Central memory CD4-positive, alpha-beta T cell (primary cell): ENCODE data around the gene CCNY.

Experiments
- DNase-seq: peaks from one replicate; pipeline ENCODE4 v3.0.0; 2022

The CCNY gene

GRCh38 chr10:35458500-35459448, 122.5 kb downstream of the CCNY start:
- no peak for DNase-seq

- DNase-seq: no peak
These were observed 123.1 kb downstream of the CCNY start for GRCh38 chr10:35459449-35459847.

DNA sequence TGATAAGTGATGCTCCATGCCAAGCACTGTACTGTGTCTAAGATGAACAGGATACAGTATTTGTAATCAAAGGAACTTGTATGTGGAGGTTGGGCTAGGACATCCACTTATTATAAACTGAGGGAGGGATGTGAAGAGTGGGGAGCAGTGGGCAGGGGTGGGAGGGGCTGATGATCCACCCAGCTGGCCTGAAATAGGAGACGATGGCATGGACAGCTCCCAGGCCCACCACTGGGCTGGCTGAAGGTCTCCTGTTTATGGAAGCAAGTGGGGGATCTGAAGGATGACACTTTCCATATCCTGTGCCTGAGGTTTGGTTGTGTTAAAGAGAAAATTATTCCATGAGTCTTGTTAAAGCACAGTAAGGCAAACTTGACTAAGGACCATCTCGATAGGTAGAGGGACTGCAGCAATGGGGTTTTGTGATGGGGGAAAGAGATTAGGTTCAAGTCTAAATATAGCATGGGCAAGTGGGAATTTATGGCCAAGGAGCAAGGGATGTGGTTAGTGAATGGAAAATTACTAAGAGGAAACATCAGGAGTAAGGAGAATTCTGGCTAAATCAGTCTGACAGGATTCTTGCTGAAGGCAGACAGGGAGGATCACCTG, 124.6 kb downstream of the CCNY start:
- no peak for DNase-seq

GRCh38 chr10:35462491-35462934, 126.2 kb downstream of the CCNY start:
- DNase-seq: no peak

GRCh38 chr10:35463105-35463867, 127.0 kb downstream of the CCNY start:
- no peak for DNase-seq

DNA sequence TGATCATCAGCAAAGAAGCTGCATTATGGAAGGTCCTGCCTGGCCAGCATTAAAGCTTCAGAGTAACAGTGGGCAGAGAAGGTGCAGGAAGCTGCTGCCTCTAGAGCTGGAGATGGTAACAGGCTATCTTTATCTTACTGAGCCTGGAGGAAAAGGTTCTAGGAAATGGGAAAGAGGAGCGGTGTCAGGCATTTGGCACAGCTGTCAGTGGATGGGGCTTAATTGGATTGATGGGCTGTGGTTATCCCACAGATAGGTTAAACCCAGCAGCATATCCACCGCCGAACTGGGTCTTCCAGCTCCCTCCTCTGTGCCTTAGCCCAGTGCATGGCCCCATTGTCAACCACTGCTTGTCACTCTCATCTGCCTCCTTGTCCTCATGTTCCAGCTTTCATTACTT, 127.6 kb downstream of the CCNY start:
- no peak for DNase-seq

GRCh38 chr10:35464825-35465456, 128.6 kb downstream of the CCNY start:
- no peak for DNase-seq

DNA sequence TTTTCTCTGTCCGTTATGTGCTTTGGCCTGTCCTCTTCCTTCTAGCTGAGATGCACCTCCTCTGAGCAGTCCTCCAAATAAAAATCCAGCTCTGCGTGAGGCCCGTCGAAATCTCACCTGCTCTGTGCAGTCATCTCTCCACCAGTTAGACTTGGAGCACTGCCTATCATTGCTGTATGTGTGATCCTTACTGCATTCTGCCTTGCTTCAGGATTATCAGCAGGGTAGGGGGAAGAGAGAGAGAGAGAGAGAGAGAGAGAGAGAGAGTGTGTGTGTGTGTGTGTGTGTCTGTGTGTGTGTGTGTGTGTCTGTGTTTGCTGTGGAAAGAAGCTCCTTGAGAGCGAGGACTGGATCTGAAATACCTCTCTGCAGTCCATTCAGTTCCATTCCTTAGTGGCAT, 129.4 kb downstream of the CCNY start:
- DNase-seq: no peak

DNA sequence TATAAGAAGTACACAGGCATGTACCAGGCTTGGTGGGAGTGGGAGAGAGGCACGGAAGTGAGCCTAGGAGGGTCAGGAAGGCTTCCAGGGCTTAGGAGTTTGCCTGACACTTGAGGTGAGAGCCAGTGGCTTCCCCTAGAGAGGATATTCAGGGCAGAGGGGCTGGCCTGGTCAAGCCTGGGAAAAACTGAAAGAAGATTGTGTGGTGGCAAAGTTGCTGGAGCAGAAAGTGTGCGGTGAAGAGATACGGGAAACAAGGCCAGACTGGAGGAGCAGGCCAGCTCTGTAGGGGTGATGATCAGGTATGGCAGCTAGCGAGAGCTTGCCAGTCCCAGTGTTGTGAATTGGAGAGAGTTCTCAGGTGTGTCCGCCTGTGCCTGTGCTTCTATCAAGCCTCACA, 129.9 kb downstream of the CCNY start:
- DNase-seq: no peak

DNA sequence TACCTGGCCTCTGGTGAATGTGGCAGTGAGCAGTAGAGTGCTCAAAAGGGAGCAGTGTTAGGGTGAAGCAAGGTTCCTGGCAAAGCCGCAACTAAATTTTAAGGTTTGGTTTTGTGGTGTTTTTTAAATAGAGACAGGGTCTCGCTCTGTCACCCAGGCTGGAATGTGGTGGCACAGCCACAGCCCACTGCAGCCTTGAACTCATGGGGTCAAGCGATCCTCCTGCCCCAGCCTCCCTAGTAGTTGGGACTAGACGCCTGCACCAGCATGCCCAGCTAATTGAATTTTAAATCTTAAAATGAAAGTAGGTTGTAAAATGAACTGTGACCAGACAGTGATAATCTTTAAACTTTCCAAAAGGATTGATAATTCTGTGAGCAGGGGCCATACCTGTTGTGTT, 130.4 kb downstream of the CCNY start:
- no peak for DNase-seq

DNA sequence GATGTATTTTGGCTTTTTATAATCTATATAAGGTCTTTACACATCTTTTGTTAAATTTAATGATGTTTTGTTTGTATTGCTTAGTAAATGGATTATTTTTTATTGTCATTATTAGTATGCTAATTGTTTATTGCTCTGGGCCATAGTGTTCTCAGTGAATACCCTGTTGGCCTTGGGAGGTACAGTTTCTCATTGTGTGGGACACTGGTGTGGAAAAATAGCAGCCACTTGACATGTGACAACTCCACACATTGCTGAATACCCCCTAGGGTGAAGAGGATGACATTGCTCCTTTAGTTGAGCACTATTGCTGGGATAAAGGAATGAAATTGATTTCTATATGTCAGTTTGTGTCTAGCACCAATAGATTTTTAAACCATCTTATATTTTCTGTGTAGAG, 130.9 kb downstream of the CCNY start:
- DNase-seq: no peak

DNA sequence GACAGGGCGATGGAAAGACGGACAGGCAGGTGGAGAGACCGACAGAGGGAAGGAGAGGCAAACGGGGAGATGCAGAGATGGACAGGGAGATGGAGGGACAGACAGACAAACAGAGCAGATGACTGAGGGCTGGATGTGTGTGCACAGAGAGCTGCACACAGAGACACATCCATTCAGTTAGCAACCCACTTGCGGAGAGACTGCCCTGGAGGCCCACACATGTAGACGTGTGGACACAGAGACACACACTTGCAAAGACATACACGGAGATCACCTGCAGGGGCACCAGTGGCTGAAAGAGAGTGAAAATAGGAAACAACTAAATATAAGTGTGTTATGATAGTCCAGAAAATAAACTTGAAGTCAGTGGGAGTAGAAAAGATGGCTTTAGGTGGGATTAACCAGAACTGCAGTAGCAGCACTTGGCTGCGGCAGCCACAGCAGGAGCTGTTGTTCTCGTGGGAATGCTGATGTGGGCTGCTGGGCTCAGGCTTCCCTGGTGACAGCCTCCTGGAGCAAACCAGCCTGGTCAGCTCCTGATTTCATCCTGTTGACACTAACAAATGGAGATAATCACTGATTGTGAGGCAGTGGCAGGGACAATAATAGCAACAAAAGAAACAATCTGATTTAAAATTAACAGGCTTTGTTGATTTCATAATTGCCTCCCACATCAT, 134.1 kb downstream of the CCNY start:
- no peak for DNase-seq

DNA sequence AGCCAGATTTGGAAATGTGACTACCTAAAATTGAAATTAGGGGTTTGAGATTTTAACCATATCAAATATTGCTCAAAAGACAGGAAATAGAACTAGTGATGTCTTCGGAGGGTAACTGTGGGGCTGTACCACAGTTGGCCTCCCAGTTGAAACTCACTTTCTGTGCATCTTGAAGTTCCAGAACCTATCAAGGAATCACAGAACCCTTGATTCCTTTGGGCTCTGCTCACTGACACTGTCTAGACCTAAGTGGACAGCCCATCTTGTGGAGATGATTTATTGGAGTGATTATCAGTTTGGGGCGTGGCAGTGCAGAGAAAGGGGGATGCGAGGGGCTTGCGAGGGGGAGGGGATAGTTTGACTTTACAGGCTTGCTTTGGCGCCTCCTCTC, 134.6 kb downstream of the CCNY start:
- no peak for DNase-seq

GRCh38 chr10:35471435-35471834, 135.1 kb downstream of the CCNY start:
- no peak for DNase-seq

- no peak for DNase-seq
These were observed 143.8 kb downstream of the CCNY start for GRCh38 chr10:35480142-35480541.

DNA sequence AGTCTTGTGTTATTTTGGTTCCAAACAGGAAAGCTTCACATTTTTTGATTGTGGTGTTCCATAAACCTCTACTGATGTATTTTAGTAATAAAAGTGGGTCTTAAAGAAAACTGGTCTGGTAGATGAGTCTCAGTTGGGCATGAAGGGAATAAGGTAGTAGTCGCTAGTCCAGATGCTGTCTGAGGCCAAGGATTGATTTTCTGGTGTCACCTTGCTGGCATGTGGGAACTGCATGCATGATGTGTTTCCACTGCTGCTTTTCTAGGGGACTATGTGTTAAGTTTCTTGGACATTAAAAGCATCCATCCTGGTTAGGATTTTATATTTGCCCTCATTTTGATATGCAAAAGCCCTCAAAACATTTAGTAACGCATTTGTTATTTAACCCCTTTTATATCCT, 145.1 kb downstream of the CCNY start:
- DNase-seq: no peak

GRCh38 chr10:35486297-35486990, 150.1 kb downstream of the CCNY start:
- DNase-seq: no peak

DNA sequence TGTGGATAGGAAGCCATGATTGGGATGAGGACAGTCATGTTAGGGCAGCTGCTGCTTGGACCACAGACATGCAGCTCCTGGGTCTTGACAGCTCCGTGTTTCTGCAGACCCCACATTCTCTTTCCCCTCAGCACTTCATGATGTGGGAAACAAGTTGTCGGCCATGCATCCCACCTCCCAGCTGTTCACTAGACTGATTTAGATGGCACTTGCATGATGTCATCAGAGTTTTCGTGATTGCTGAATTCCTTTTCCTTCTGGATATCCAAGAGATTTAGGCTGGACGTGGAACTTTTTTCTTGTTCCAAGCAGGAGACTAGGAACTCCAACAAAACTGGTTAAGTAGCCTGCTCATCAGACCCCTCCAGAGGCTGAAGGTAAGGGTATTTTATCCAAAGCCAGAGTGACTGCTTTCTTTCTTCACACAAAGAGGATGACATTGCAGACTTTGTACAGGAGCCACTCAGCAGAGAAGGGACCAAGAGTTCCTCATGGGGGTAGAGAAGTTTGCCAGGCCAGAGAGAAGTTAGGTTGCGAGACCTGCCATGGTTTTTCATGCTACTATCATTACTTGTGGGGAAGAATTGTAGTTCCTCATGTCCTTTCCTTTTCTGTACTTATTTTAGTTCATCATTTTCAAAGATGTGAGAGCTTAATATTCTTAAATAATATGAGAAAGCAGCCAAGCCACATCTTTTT, 151.2 kb downstream of the CCNY start:
- no peak for DNase-seq

DNA sequence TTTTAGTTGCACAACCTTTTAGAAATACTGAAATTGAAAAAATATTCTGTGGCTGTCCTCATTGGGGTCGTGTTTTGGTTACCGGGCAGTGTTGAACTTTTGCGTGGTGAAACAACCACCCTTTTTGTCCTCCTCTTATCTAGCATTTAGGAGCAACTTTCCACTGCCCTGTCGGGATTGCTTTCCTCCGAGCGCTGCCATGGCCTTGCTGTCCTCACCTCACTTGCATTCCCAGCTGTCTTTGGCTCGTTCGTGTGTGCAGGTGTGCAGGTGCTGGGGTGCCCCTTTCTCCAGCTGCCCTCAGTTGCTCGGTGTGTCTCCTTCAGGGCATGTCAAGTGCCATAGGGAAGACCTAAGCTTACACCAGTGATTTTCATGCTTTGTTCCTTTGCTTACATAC, 151.9 kb downstream of the CCNY start:
- no peak for DNase-seq

DNA sequence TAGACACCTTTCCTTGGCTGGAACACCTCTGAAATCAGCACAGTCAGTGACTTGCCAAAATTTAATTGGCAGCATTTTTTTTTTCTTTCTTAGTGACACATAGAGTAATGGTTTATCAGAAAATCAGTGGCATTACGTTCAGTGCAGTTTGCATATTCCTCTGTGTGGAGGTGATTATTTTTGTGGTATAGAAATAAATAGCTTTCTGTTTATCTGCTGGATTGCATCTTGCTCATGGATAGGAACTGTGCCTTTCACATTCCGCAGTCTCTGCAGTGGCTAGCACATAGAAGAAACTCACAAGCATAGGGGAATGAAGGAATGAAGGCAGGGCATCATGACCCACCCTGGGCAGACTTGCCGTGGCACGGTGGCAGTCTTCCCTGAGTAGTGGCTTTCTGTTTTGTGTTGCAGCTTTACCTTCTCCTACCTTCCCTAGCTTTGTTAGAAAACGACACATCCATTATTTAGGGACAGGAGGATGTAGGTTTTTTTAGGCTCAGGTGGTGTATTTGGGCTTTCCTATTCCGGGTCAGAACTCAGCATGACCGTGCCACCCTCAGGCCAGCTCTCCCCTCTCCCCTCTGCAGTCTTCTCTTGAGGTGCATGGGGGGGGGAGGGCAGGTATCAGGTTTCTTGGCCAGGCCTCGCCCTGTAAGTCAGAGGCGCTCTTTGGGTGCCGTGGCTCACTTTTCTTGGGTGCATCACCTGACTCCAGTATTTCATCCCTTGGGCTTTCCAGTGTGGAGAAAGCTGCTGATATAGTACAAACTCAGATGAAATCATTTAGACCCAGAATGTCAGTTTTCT, 156.3 kb downstream of the CCNY start:
- DNase-seq: no peak
